Osteoblast (primary cell): ENCODE results near the gene IMP3. TPM values are rescaled to one million over a fixed set of nuclear protein-coding genes. Genes with fewer than 3 reads are reported as not detected.

Experiments used
- DNase-seq: peaks from one replicate; pipeline ENCODE4 v3.0.0; 2011; ENCODE audit warnings: low spot score, mixed read lengths; ENCODE audit not compliant: insufficient read length; ENCODE audit errors: missing footprints
- H2AFZ ChIP-seq: 2 replicates; pipeline ENCODE4 v1.6.0; 2011; ENCODE audit warnings: mild to moderate bottlenecking, low read length
- H3K27ac ChIP-seq: 2 replicates; pipeline ENCODE4 v1.5.1; 2011; ENCODE audit warnings: mild to moderate bottlenecking, low read depth, low read length, moderate library complexity
- H3K27me3 ChIP-seq: 2 replicates; pipeline ENCODE4 v1.6.0; 2012; ENCODE audit warnings: mild to moderate bottlenecking, control low read depth, inconsistent platforms, low read length, moderate library complexity; ENCODE audit not compliant: insufficient read depth
- H3K36me3 ChIP-seq: 2 replicates; pipeline ENCODE4 v1.5.1; 2011; ENCODE audit warnings: mild to moderate bottlenecking, low read length, control low read depth, moderate library complexity; ENCODE audit not compliant: insufficient read depth
- H3K4me1 ChIP-seq: 2 replicates; pipeline ENCODE4 v1.5.1; 2011; ENCODE audit warnings: mild to moderate bottlenecking, low read length, control low read depth, moderate library complexity; ENCODE audit not compliant: insufficient read depth
- H3K4me2 ChIP-seq: 2 replicates; pipeline ENCODE4 v1.6.0; 2011; ENCODE audit warnings: mild to moderate bottlenecking, low read length; ENCODE audit not compliant: insufficient read depth
- H3K4me3 ChIP-seq: fragments of 200-600 bp; sonication (generic); 3 replicates; pipeline ENCODE4 v1.5.1; 2012; ENCODE audit warnings: mild to moderate bottlenecking, low read length, inconsistent platforms; ENCODE audit not compliant: insufficient read depth
- H3K79me2 ChIP-seq: 2 replicates; pipeline ENCODE4 v1.6.0; 2012; ENCODE audit warnings: mild to moderate bottlenecking, low read length, control low read depth, inconsistent platforms; ENCODE audit not compliant: insufficient read depth
- H3K9me3 ChIP-seq: 2 replicates; pipeline ENCODE4 v1.5.1; 2011; ENCODE audit warnings: low read depth, low read length, control low read depth
- H4K20me1 ChIP-seq: 2 replicates; pipeline ENCODE4 v1.6.0; 2012; ENCODE audit warnings: mild to moderate bottlenecking, low read length, control low read depth; ENCODE audit not compliant: insufficient read depth
- total RNA-seq: library from RNA; depleted of rRNA; stranded (reverse); fragments of >200 nt; gene quantifications from 2 replicates; pipeline ENCODE4 v1.2.3, GENCODE V29; 2012
- TF ChIP-seq, protein P1 (sequence below): IDR thresholded peaks from 2 replicates; pipeline ENCODE4 v1.5.1; 2011; ENCODE audit warnings: mild to moderate bottlenecking, low read depth, low read length, moderate library complexity; ENCODE audit errors: extremely low read depth

The IMP3 gene
- total RNA-seq, 1 donor = 64.4 TPM

DNA sequence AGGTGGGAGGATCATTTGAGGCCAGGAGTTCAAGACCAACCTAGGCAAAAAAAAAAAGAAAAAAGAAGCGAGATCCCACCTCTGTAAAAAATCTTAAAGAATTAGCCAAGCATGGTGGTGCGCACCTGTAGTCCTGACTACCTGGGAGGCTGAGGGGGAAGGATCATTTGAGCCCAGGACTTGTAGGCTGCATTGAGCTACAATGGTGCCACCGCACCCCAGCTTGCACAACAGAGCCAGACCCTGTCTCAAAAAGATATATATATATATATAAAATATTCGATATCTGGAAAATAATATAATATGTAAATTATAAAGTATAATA, 1.1 kb upstream of the IMP3 start:
- Histone ChIP-seq H4K20me1 (peaks cover 13% of the 10 kb centered on the region), H3K27me3 (no peaks in the 10 kb centered on the region), H3K79me2 (peaks cover 28% of the 10 kb centered on the region), H2AFZ (peak overlapping the region; percentile 94), H3K4me1 (peaks cover 28% of the 10 kb centered on the region), H3K27ac (no peak overlapping the region), H3K4me2 (peak overlapping the region; percentile 93), H3K36me3 (no peaks in the 10 kb centered on the region), H3K9me3 (no peaks in the 10 kb centered on the region), H3K4me3 (peak overlapping the region; percentile 99)
- TF ChIP-seq, protein P1, sequence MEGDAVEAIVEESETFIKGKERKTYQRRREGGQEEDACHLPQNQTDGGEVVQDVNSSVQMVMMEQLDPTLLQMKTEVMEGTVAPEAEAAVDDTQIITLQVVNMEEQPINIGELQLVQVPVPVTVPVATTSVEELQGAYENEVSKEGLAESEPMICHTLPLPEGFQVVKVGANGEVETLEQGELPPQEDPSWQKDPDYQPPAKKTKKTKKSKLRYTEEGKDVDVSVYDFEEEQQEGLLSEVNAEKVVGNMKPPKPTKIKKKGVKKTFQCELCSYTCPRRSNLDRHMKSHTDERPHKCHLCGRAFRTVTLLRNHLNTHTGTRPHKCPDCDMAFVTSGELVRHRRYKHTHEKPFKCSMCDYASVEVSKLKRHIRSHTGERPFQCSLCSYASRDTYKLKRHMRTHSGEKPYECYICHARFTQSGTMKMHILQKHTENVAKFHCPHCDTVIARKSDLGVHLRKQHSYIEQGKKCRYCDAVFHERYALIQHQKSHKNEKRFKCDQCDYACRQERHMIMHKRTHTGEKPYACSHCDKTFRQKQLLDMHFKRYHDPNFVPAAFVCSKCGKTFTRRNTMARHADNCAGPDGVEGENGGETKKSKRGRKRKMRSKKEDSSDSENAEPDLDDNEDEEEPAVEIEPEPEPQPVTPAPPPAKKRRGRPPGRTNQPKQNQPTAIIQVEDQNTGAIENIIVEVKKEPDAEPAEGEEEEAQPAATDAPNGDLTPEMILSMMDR = peak; percentile 2
- no peak for DNase-seq

GRCh38 chr15:75640483-75641178, 607 bp upstream of the IMP3 start:
- H3K27me3 ChIP-seq = no peaks in the 10 kb centered on the region
- H2AFZ ChIP-seq = peak overlapping the region; percentile 94
- H3K79me2 ChIP-seq = peaks cover 31% of the 10 kb centered on the region
- peak overlapping the region; percentile 93 for H3K4me2 ChIP-seq
- H4K20me1 ChIP-seq = peaks cover 13% of the 10 kb centered on the region
- peak overlapping the region; percentile 99 for H3K4me3 ChIP-seq
- peaks cover 27% of the 10 kb centered on the region for H3K4me1 ChIP-seq
- no peaks in the 10 kb centered on the region for H3K9me3 ChIP-seq
- H3K27ac ChIP-seq = peak overlapping the region; percentile 81
- TF ChIP-seq, protein P1 = peak; percentile 24
- DNase-seq = peak; percentile 88
- no peaks in the 10 kb centered on the region for H3K36me3 ChIP-seq

DNA sequence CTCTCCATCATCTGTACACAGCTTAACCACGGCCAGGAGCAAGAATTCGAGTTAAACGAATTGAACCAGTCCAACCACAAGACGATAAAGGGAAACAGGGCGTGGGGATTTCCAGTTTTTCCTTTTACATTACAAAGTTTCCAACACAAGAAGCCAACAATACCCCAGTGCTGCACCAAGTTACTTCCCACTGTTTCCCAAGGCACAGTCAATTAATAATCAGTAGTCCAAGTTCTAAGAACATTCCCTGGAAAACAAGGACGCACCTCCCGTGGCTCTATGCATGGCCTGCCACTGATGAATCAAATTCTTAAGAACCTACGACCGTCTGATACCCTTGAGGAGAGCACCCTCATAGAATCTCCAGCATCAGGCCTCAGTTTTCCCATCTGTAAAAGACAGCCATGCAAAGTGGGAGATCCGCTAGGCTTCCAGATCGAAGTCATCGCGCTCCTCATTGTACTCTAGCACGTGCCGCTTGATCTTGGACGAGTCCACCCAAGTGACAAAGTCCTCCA, 774 bp downstream of the IMP3 start:
- peak overlapping the region; percentile 90 for H2AFZ ChIP-seq
- TF ChIP-seq, protein P1 = no peak
- no peaks in the 10 kb centered on the region for H3K27me3 ChIP-seq
- peak overlapping the region; percentile 93 for H3K4me2 ChIP-seq
- H3K36me3 ChIP-seq = no peaks in the 10 kb centered on the region
- no peak for DNase-seq
- peaks cover 32% of the 10 kb centered on the region for H3K79me2 ChIP-seq
- peaks cover 13% of the 10 kb centered on the region for H4K20me1 ChIP-seq
- H3K27ac ChIP-seq = peak overlapping the region; percentile 81
- H3K4me3 ChIP-seq = peak overlapping the region; percentile 99
- peaks cover 27% of the 10 kb centered on the region for H3K4me1 ChIP-seq
- H3K9me3 ChIP-seq = no peaks in the 10 kb centered on the region

GRCh38 chr15:75637245-75638009, 2.6 kb downstream of the IMP3 start:
- Histone ChIP-seq H4K20me1 (peaks cover 13% of the 10 kb centered on the region), H3K9me3 (no peaks in the 10 kb centered on the region), H3K27me3 (no peaks in the 10 kb centered on the region), H3K27ac (peak overlapping the region; percentile 81), H3K4me2 (peak overlapping the region; percentile 93), H3K4me1 (peaks cover 27% of the 10 kb centered on the region), H3K4me3 (peak overlapping the region; percentile 99), H3K79me2 (peaks cover 32% of the 10 kb centered on the region), H2AFZ (no peak overlapping the region), H3K36me3 (no peaks in the 10 kb centered on the region)
- TF ChIP-seq, protein P1 = no peak
- no peak for DNase-seq
